ENCODE results near the gene GNAQ. TPM values are rescaled to one million over a fixed set of nuclear protein-coding genes. Genes with fewer than 3 reads are reported as not detected.

GNAQ gene
- total and polyA plus RNA-seq, 4 donors, result 6.8 to 19.6 (median 12.6) TPM

DNA sequence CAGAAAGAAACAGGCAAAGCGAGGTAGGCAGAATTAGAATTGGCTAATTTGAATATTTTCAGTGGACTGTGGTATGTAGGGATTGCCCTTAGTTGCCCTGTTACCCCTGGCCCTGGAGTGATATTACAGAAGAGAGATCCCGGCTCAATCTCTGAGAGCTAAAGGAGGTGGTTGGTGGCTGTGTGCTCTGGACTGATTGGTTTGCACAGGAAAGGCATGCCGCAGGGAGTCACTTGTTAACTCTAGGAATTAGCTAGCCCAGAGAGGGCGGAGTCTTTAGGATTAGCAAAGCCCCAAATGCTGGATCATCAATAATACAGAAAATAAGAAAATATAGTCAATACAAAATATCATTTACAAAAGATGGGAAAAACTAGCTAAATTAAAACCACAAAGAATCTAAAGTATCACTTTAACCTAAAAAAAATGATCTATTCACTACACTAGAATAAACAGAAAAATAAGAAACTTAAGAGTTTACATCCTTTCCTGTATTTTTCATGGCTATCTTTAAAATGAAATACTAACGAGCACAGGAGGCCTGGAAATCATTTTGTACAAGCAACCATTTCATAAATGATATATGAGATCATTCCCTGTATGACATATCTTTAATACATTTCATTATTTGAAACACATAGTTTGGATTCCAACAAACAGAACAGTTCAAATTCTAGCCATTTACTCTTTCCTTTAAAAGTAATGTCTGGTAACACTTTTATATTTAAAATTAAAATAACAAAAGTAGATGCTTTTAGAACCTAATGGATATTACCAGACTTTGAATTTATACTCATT lies 71.1 kb downstream of the GNAQ start:
- peaks cover 0 to 21% (median 2%) of the 10 kb centered on the region in 4 donors for H3K4me1 ChIP-seq (ENCODE audit: control insufficient read depth in 4 of 4, insufficient read depth in 4 of 4, low read length in 3 of 4)
- WGBS, result 81% methylated on average over 5 of the region's 5 CpGs

DNA sequence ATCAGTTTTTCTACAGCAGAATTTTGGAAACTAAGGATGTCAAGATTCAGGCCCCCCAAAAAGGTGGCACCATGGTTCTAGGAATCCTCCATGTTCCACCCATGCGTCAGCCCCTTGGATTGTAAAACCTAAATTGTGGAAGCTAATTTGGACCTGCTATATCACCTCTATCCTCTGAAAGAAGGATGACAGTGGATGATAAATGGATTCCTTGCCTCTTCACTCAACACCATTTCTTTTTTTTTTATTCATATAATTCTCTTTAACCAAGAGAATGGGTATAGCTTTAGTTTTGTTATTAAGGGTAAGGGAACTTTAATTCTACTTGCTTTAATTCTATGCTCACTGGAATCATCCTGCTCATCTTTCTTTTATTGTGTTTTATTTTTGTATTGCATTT lies 71.8 kb downstream of the GNAQ start:
- 99% methylated on average over 1 of the region's 1 CpG for WGBS
- TF ChIP-seq RXRA (IDR thresholded peaks at IDR 0.05), result no peak
- TF ChIP-seq, protein P1, sequence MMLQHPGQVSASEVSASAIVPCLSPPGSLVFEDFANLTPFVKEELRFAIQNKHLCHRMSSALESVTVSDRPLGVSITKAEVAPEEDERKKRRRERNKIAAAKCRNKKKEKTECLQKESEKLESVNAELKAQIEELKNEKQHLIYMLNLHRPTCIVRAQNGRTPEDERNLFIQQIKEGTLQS (IDR thresholded peaks at IDR 0.05), result no peak
- TF ChIP-seq, protein P2, sequence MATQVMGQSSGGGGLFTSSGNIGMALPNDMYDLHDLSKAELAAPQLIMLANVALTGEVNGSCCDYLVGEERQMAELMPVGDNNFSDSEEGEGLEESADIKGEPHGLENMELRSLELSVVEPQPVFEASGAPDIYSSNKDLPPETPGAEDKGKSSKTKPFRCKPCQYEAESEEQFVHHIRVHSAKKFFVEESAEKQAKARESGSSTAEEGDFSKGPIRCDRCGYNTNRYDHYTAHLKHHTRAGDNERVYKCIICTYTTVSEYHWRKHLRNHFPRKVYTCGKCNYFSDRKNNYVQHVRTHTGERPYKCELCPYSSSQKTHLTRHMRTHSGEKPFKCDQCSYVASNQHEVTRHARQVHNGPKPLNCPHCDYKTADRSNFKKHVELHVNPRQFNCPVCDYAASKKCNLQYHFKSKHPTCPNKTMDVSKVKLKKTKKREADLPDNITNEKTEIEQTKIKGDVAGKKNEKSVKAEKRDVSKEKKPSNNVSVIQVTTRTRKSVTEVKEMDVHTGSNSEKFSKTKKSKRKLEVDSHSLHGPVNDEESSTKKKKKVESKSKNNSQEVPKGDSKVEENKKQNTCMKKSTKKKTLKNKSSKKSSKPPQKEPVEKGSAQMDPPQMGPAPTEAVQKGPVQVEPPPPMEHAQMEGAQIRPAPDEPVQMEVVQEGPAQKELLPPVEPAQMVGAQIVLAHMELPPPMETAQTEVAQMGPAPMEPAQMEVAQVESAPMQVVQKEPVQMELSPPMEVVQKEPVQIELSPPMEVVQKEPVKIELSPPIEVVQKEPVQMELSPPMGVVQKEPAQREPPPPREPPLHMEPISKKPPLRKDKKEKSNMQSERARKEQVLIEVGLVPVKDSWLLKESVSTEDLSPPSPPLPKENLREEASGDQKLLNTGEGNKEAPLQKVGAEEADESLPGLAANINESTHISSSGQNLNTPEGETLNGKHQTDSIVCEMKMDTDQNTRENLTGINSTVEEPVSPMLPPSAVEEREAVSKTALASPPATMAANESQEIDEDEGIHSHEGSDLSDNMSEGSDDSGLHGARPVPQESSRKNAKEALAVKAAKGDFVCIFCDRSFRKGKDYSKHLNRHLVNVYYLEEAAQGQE (IDR thresholded peaks at IDR 0.05), result no peak
- no peak for TF ChIP-seq FOXA2 (IDR thresholded peaks at IDR 0.05)
- TF ChIP-seq NR2F2 (IDR thresholded peaks at IDR 0.05), result no peak
- TF ChIP-seq EGR1 (IDR thresholded peaks at IDR 0.05; ENCODE audit: low read depth in 2 of 2), result no peak
- no peak for TF ChIP-seq HNF4A (conservative IDR thresholded peaks at IDR 0.05)
- no peak for TF ChIP-seq FOXA1 (IDR thresholded peaks at IDR 0.05)
- TF ChIP-seq HNF4G (IDR thresholded peaks at IDR 0.05), result no peak
- H3K4me3 ChIP-seq (ENCODE audit: low read depth in 1 of 3, low read length in 3 of 3), result no peak overlapping the region
- no peaks in the 10 kb centered on the region for H3K27me3 ChIP-seq (ENCODE audit: control insufficient read depth in 4 of 4, insufficient read depth in 4 of 4, low read length in 3 of 4)
- H3K9ac ChIP-seq (ENCODE audit: low read depth in 1 of 2, low read length in 2 of 2), result no peak overlapping the region
- no peak for DNase-seq (ENCODE audit: low spot score)
- no peaks in the 10 kb centered on the region for H3K9me3 ChIP-seq (ENCODE audit: control insufficient read depth in 4 of 4, low read length in 3 of 4)
- peaks cover 0 to 21% (median under 1%) of the 10 kb centered on the region in 4 donors for H3K4me1 ChIP-seq (ENCODE audit: control insufficient read depth in 4 of 4, insufficient read depth in 4 of 4, low read length in 3 of 4)
- H3K27ac ChIP-seq (ENCODE audit: low read depth in 1 of 2, low read length in 2 of 2), result no peak overlapping the region
- no peaks in the 10 kb centered on the region for H3K36me3 ChIP-seq (ENCODE audit: control insufficient read depth in 4 of 4, insufficient read depth in 3 of 4, low read depth in 1 of 4, low read length in 3 of 4)

More for the DNA sequence above, 71.1 kb downstream of the GNAQ start:
- H3K27ac ChIP-seq (ENCODE audit: low read depth in 1 of 2, low read length in 2 of 2), result no peak overlapping the region
- no peaks in the 10 kb centered on the region for H3K36me3 ChIP-seq (ENCODE audit: control insufficient read depth in 4 of 4, insufficient read depth in 3 of 4, low read depth in 1 of 4, low read length in 3 of 4)
- no peaks in the 10 kb centered on the region for H3K9me3 ChIP-seq (ENCODE audit: control insufficient read depth in 4 of 4, low read length in 3 of 4)
- TF ChIP-seq HNF4A (conservative IDR thresholded peaks at IDR 0.05), result no peak
- TF ChIP-seq, protein P2 (IDR thresholded peaks at IDR 0.05), result no peak
- TF ChIP-seq RAD21 (IDR thresholded peaks at IDR 0.05), result no peak
- no peak for TF ChIP-seq HNF4G (IDR thresholded peaks at IDR 0.05)
- no peak for TF ChIP-seq NR2F2 (IDR thresholded peaks at IDR 0.05)
- TF ChIP-seq TAF1 (conservative IDR thresholded peaks at IDR 0.05), result no peak
- TF ChIP-seq YY1 (IDR thresholded peaks at IDR 0.05), result no peak
- TF ChIP-seq, protein P1 (IDR thresholded peaks at IDR 0.05), result no peak
- H3K9ac ChIP-seq (ENCODE audit: low read depth in 1 of 2, low read length in 2 of 2), result no peak overlapping the region
- H3K4me3 ChIP-seq (ENCODE audit: low read depth in 1 of 3, low read length in 3 of 3), result no peak overlapping the region
- DNase-seq (ENCODE audit: low spot score), result no peak
- H3K27me3 ChIP-seq (ENCODE audit: control insufficient read depth in 4 of 4, insufficient read depth in 4 of 4, low read length in 3 of 4), result no peaks in the 10 kb centered on the region
